Heart left ventricle (tissue), 13 donors: Measurements from ENCODE around the gene PPP1R12C.

Source experiments
- POLR2A ChIP-seq, 2 donors: fragments of 450-650 bp; IDR thresholded peaks; one replicate each; pipeline ENCODE4 v1.6.1; 2017; ENCODE audit warnings: antibody characterized with exemption in 2 of 2, mild to moderate bottlenecking in 2 of 2, moderate library complexity in 2 of 2
- TF ChIP-seq, protein P1 (sequence below), 12 donors: fragments of 200-600 bp; sonication (generic) in 4 of 12; IDR thresholded peaks; one replicate each; pipeline versions ENCODE4 v1.5.0 to v1.8.0; 2018 to 2022; ENCODE audit warnings: antibody characterized with exemption in 12 of 12, mild to moderate bottlenecking in 5 of 12
- donor health status: ischemic (EF 13 %, LVEDD 7.1; RV severe dilation, severe dysfunction).
- donor health status: DM: no; HTN: yes; CAD: no.
- donor health status: DM: no; HTN: no; CAD: no.
- donor health status: ischemic (EF 25% LVEDD 6.9; RV normal size, moderate dysfunction).
- donor health status: ischemic (EF 25% LVEDD 5.7; RV mildly dilated, moderate dysfunction).
- donor health status: ischemic (EF 35%, LVEDD 5.7; RV mildly dilated, moderate dysfunction).
- donor health status: nonischemic (EF 11% LVEDD 7.7; RV severe dilation, severe dysfunction).
- donor health status: DM: yes; HTN: yes; CAD: no.
- donor health status: PGD.
- donor health status: ischemic (EF 29% LVEDD 5.4; RV normal size, mild dysfunction).
- donor health status: nonischemic (EF 23%, LVEDD 6.1; RV moderate dilation, normal function).

- TF ChIP-seq, protein P1, sequence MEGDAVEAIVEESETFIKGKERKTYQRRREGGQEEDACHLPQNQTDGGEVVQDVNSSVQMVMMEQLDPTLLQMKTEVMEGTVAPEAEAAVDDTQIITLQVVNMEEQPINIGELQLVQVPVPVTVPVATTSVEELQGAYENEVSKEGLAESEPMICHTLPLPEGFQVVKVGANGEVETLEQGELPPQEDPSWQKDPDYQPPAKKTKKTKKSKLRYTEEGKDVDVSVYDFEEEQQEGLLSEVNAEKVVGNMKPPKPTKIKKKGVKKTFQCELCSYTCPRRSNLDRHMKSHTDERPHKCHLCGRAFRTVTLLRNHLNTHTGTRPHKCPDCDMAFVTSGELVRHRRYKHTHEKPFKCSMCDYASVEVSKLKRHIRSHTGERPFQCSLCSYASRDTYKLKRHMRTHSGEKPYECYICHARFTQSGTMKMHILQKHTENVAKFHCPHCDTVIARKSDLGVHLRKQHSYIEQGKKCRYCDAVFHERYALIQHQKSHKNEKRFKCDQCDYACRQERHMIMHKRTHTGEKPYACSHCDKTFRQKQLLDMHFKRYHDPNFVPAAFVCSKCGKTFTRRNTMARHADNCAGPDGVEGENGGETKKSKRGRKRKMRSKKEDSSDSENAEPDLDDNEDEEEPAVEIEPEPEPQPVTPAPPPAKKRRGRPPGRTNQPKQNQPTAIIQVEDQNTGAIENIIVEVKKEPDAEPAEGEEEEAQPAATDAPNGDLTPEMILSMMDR (IDR thresholded peaks at IDR 0.05), result no peak
- no peak for TF ChIP-seq POLR2A (IDR thresholded peaks at IDR 0.05)
Observed at GRCh38 chr19:55109527-55110291, 7.7 kb downstream of the PPP1R12C start.
